A549 treated with dexamethasone at 1 μM for 4 hours (cell line): ENCODE data around the gene OTUD7B. TPM values are rescaled to one million over a fixed set of nuclear protein-coding genes. Genes with fewer than 3 reads are reported as not detected.

Experiments
- total RNA-seq: library from RNA; stranded (reverse); fragments of 200-300 nt; extraction: Qiagen RNA extraction; gene quantifications from 5 replicates; pipeline ENCODE4 v1.2.3, GENCODE V29; 2022

Gene OTUD7B
- 7.7 to 15.5 TPM (median 13.9 TPM) in 5 replicates for total RNA-seq

DNA sequence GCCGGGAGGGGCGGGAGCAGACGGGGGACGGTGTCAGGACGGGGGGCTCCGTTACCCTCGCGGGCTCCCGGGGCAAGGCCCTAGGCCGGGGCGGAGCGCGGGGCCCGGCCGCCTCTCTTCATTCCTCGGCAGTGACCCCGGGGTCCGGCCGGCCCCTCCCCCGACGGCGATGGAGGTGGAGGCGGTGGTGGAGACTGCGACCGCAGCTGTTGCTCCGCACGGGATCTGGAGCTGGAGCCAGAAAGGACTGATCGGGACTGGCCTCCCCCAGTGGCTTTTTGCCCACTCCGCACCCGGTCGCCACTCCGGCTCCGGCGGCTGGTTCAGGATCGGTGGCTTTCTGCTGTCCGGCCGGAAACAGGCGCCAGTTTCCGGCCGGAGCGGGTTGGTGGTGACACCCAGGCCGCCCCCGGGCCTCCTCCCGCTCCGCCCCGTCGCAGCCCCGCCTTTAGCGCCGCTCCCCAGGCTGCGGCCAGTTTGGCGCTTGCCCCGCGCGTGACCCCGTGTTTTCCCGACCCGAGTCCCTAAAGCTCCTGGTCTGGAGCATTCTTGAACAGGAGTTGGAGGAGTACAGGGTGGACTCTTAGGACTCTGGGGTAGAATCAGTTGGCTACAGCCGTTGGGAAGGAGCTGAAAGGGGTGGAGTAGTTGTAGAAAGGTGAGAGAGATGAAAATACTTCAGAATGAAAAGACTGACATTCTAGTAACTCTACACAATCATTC is at the start of gene OTUD7B:
OTUD7B (minus strand) TSS at position 334 of the 723 bp plus-strand sequence. CDS start 33,216 bp downstream, outside the sequence.

DNA sequence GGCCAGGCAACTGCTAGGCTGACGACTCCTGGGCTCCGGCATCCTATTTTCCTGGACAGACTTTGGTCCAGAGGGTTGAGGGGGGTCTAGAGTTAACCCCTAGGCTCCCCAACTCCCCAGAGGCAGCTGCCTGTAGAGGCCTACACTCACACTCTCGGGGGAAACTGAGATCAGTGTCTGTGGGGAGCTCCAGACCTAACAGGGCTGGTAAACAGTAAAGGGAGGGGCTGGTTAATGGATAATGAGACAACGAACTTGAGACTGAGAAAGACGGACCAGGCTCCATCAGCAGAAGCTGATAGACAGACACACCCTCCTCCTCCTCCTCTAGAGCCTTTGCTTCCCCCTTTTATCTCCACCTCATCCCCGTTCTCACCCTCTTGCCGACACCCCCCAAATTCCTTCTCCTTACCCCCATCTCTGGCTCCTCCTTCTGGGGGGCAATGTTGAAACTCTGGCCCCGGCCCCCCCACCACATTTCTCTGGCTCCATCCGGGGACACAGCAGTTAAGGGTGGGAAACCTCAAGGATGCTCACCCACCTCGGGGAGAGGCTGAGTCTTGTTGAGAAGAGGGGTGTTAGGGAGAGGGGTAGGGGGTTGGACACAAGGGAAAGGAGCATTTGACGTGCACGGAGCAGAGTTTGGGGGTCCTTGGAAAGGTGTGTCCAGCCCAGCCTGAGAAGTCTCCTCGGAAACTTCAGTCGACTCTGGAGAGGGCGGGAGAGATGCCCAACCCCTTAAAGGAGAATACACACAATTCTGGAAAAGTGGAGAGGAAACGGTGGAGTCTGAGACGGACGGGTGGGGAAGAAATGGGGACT is 74.1 kb downstream of the OTUD7B start, which contains the start of gene MTMR11:
MTMR11 (minus strand) TSS at position 710 of the 822 bp plus-strand sequence; CDS start at position 478, 232 bp downstream.

DNA sequence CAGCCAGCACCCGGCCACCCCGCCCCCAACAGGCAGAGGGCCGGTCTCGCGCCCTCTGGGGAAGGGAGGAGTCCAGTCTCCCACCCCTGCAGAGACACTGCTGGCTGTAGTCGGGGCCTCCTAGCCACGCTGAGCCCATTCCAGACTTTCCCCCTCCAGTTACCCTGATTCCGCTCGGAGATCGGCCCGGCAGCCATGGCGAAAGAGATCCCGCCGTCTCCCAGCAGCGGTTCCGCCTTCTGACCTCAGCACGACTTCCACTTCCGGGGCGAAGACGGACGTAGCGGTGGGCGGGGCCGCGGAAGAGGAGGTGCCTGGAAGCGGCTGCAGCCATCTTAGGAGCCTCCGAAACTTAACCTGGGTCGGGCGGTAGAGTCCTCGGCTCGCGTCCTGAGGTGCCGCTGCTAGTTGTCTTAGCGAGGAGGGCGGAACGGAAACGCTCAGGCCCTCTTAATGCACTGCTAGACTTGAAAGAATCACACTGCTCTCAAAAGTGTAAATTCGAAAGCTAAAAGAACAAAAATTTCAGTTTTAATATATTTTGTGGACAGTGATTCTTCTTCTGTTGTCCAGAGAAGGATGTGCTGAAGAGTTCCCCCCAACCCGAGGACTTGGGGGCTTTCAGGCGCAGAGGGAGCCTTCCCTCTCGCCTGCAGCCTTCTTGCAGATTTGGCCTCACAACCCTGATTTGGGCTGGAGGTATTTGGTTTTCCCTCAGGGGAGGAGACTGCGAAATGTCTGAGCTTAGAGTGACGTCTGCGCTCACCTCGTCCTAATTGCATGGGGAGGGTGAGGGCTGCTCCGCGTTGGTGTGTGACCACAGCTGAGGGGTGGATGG is 82.7 kb downstream of the OTUD7B start, which contains the start of gene SF3B4:
SF3B4 (minus strand) TSS at position 241 of the 838 bp plus-strand sequence; CDS start at position 197, 44 bp downstream.

DNA sequence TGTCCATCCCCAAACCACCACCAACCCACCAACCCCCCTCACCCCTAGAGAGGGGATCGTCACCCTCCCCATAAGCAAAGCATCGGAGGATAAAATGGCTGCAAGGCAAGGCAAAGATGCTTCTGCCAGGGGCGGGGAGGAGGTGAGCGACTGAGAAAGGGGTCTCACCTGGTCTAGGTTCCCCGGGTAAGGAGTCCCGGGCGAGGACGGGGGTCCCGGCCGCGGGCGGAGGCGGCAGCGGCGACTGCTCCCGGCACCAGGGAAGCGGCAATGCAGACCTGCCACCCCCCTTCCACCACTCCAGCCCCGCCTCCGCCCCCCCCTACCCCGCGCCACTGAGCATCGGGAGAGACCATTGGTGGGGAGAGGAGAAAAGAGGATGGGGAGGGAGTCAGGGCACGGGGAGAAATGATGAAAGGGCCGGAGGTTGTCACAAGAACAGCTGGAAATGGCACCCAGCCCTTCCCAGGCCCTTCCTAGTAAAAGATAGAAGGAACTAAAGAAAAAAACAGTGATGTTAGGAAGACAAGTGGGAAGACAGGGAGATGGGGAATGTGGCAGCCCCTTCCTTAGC is 92.9 kb downstream of the OTUD7B start, which contains the start of gene SV2A:
SV2A (minus strand) TSS at position 274 of the 574 bp plus-strand sequence. CDS start 4,004 bp downstream, outside the sequence.

DNA sequence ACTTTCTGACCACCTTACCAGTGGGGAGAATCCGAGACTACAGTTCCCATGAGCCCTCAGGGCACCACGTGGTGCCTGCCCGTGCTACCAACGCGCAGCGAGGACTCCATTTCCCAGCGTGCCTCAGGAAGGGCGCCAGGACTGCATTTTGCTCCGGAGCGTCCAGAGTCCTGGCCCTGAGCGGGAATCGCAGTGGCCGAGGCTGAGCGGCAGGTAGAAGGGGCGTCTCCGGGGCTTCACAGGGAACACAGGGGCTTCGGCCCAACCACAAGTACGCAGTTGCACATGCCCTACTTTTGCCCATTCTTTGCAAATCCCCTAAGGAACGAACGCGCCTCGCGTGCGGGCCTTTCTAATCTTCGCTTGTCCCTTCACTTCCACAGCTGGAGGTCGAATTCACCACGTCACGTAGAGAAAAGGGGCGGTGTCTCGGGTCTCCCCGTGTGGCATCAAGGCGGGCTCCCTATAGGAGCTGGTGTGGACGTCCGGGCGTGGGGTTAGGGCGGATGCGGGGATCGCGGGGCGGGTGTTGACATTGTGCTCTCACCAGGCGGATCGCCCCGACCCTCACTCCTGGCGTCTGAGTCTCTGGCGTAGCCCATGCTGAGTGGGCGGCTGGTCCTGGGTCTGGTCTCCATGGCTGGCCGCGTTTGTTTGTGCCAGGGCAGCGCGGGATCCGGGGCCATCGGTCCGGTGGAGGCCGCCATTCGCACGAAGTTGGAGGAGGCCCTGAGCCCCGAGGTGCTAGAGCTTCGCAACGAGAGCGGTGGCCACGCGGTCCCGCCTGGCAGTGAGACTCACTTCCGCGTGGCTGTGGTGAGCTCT is 110.9 kb downstream of the OTUD7B start, which contains the start of gene BOLA1:
BOLA1 (plus strand) TSS at position 109 of the 825 bp plus-strand sequence; CDS start at position 601, 492 bp downstream.

Other genes starting within 250 kb of the OTUD7B start
- gene FCGR1A, start 228.0 kb downstream of the OTUD7B start, total RNA-seq: not detected in 5 replicates
- gene BOLA1, start 111.2 kb downstream of the OTUD7B start, total RNA-seq: 13.9 to 21.0 TPM (median 19.2 TPM) in 5 replicates
- 0.05 to 0.12 TPM (median 0.09 TPM) in 5 replicates for gene SV2A, start 92.9 kb downstream of the OTUD7B start, total RNA-seq
- 114 to 155 TPM (median 137 TPM) in 5 replicates for gene SF3B4, start 82.9 kb downstream of the OTUD7B start, total RNA-seq
- 4.5 to 7.9 TPM (median 5.9 TPM) in 5 replicates for gene MTMR11, start 73.8 kb downstream of the OTUD7B start, total RNA-seq
- gene VPS45, start 57.0 kb upstream of the OTUD7B start, total RNA-seq: 13.9 to 18.6 TPM (median 16.3 TPM) in 5 replicates
- gene PLEKHO1, start 139.2 kb upstream of the OTUD7B start, total RNA-seq: 4.8 to 6.8 TPM (median 6.4 TPM) in 5 replicates
- 34.9 to 55.1 TPM (median 45.3 TPM) in 5 replicates for gene ANP32E, start 225.4 kb upstream of the OTUD7B start, total RNA-seq
- 0.10 TPM in 1 of 5 replicates, not detected in the others for gene CA14, start 247.0 kb upstream of the OTUD7B start, total RNA-seq